Liver (tissue), 9 donors: ENCODE data around the gene LMF1. TPM values are rescaled to one million over a fixed set of nuclear protein-coding genes. Genes with fewer than 3 reads are reported as not detected.
"Not testable (repeated sequence)": the region's sequence is repeated elsewhere in the genome, so short reads cannot be mapped to it uniquely, and the experiment has no call there.

Experiments used
- DNase-seq: peaks from one replicate; pipeline ENCODE4 v3.0.0-alpha.2; 2017; ENCODE audit warnings: low spot score
- H3K27ac ChIP-seq, 2 donors: one replicate each; pipeline ENCODE4 v1.7.0; 2013; ENCODE audit warnings: inconsistent platforms in 2 of 2, low read length in 2 of 2, control low read depth in 1 of 2, low read depth in 1 of 2, mild to moderate bottlenecking in 1 of 2
- H3K27me3 ChIP-seq, 4 donors: one replicate each; pipeline versions ENCODE4 v1.6.1 to v1.7.0; 2013; ENCODE audit warnings: low read length in 3 of 4, inconsistent platforms in 1 of 4, mild to moderate bottlenecking in 1 of 4, moderate library complexity in 1 of 4; ENCODE audit not compliant: control insufficient read depth in 4 of 4, insufficient read depth in 4 of 4
- H3K36me3 ChIP-seq, 4 donors: one replicate each; pipeline versions ENCODE4 v1.6.1 to v1.7.0; 2013; ENCODE audit warnings: low read length in 3 of 4, mild to moderate bottlenecking in 3 of 4, low read depth in 1 of 4, moderate library complexity in 1 of 4; ENCODE audit not compliant: control insufficient read depth in 4 of 4, insufficient read depth in 3 of 4
- H3K4me1 ChIP-seq, 4 donors: one replicate each; pipeline versions ENCODE4 v1.6.1 to v1.7.0; 2013; ENCODE audit warnings: low read length in 3 of 4, mild to moderate bottlenecking in 3 of 4, moderate library complexity in 1 of 4; ENCODE audit not compliant: control insufficient read depth in 4 of 4, insufficient read depth in 4 of 4
- H3K4me3 ChIP-seq, 3 donors: one replicate each; pipeline versions ENCODE4 v1.6.1 to v1.7.0; 2013; ENCODE audit warnings: low read length in 3 of 3, control low read depth in 1 of 3, low read depth in 1 of 3, mild to moderate bottlenecking in 1 of 3
- H3K9ac ChIP-seq, 2 donors: one replicate each; pipeline ENCODE4 v1.7.0; 2013; ENCODE audit warnings: low read length in 2 of 2, mild to moderate bottlenecking in 2 of 2, moderate library complexity in 2 of 2, control low read depth in 1 of 2, low read depth in 1 of 2
- H3K9me3 ChIP-seq, 4 donors: one replicate each; pipeline versions ENCODE4 v1.6.1 to v1.7.0; 2013; ENCODE audit warnings: low read length in 3 of 4; ENCODE audit not compliant: control insufficient read depth in 4 of 4
- ATF3 ChIP-seq: IDR thresholded peaks from 2 replicates; pipeline ENCODE4 v1.6.1; 2016; ENCODE audit warnings: antibody characterized with exemption
- CTCF ChIP-seq: fragments of 150-350 bp; IDR thresholded peaks from 2 replicates; pipeline ENCODE4 v1.5.1; 2017; ENCODE audit warnings: improper control_type of control experiment, low read depth, low read length; ENCODE audit not compliant: missing input control
- EGR1 ChIP-seq, 2 donors: IDR thresholded peaks; 2 replicates each; pipeline ENCODE4 v1.6.1; 2016 to 2018; ENCODE audit warnings: antibody characterized with exemption in 2 of 2, low read depth in 2 of 2
- FOXA1 ChIP-seq: IDR thresholded peaks from 2 replicates; pipeline ENCODE4 v1.6.1; 2016; ENCODE audit warnings: antibody characterized with exemption
- FOXA2 ChIP-seq: IDR thresholded peaks from 2 replicates; pipeline ENCODE4 v1.6.1; 2016; ENCODE audit warnings: antibody characterized with exemption
- GABPA ChIP-seq, 2 donors: IDR thresholded peaks in 1 of 2; conservative IDR thresholded peaks in 1 of 2; 2 replicates each; pipeline ENCODE4 v1.6.1; 2016; ENCODE audit warnings: antibody characterized with exemption in 2 of 2, mild to moderate bottlenecking in 1 of 2, moderate library complexity in 1 of 2
- HNF4A ChIP-seq, 2 donors: conservative IDR thresholded peaks; 2 replicates each; pipeline ENCODE4 v1.6.1; 2016; ENCODE audit warnings: antibody characterized with exemption in 2 of 2, mild to moderate bottlenecking in 2 of 2
- HNF4G ChIP-seq: IDR thresholded peaks from 2 replicates; pipeline ENCODE4 v1.6.1; 2016; ENCODE audit warnings: antibody characterized with exemption
- JUND ChIP-seq, 2 donors: IDR thresholded peaks; 2 replicates each; pipeline ENCODE4 v1.6.1; 2016; ENCODE audit warnings: antibody characterized with exemption in 2 of 2
- MAX ChIP-seq: IDR thresholded peaks from 2 replicates; pipeline ENCODE4 v1.6.1; 2016; ENCODE audit warnings: antibody characterized with exemption
- NR2F2 ChIP-seq: IDR thresholded peaks from 2 replicates; pipeline ENCODE4 v1.6.1; 2016; ENCODE audit warnings: antibody characterized with exemption
- RAD21 ChIP-seq, 2 donors: IDR thresholded peaks; 2 replicates each; pipeline ENCODE4 v1.6.1; 2016; ENCODE audit warnings: antibody characterized with exemption in 2 of 2, mild to moderate bottlenecking in 2 of 2
- REST ChIP-seq: IDR thresholded peaks from 2 replicates; pipeline ENCODE4 v1.6.1; 2016; ENCODE audit warnings: antibody characterized with exemption, mild to moderate bottlenecking
- RXRA ChIP-seq, 2 donors: IDR thresholded peaks; 2 replicates each; pipeline ENCODE4 v1.6.1; 2017 to 2018; ENCODE audit warnings: antibody characterized with exemption in 2 of 2, mild to moderate bottlenecking in 1 of 2
- SP1 ChIP-seq: IDR thresholded peaks from 2 replicates; pipeline ENCODE4 v1.6.1; 2018; ENCODE audit warnings: antibody characterized with exemption, mild to moderate bottlenecking
- TAF1 ChIP-seq: conservative IDR thresholded peaks from 2 replicates; pipeline ENCODE4 v1.6.1; 2016; ENCODE audit warnings: antibody characterized with exemption, mild to moderate bottlenecking
- YY1 ChIP-seq: IDR thresholded peaks from 2 replicates; pipeline ENCODE4 v1.6.1; 2016; ENCODE audit warnings: antibody characterized with exemption, mild to moderate bottlenecking
- ZBTB33 ChIP-seq: IDR thresholded peaks from 2 replicates; pipeline ENCODE4 v1.6.1; 2016; ENCODE audit warnings: antibody characterized with exemption
- WGBS: extraction: QIAGEN DNeasy Blood & Tissue Kit; methylation state at CpG from one replicate; pipeline ENCODE4 v1.1.7; 2013; 5-methylcytosine and 5-hydroxymethylcytosine counted together
- polyA plus RNA-seq, 2 donors: library from polyadenylated mRNA; stranded (reverse) in 1 of 2; unstranded in 1 of 2; fragments of 200-250 nt in 1 of 2; fragments of >200 nt in 1 of 2; fragmentation: Nextera tagmentation in 1 of 2; extraction: Ambion mirVana in 1 of 2; gene quantifications; one replicate each; pipeline versions ENCODE4 v1.2.1 to v1.2.3, GENCODE V29; 2013 to 2015
- total RNA-seq, 2 donors: library from RNA; depleted of rRNA; stranded (reverse); fragments of >200 nt; gene quantifications; one replicate each; pipeline ENCODE4 v1.2.3, GENCODE V29; 2014
- donor health status: healthy.
- donor health status: healthy.
- donor health status: healthy.
- donor health status: healthy.
- donor health status: healthy.

The LMF1 gene
- total and polyA plus RNA-seq, 4 donors, result 8.8 to 24.3 (median 12.6) TPM

- H3K36me3 ChIP-seq, result no peaks in the 10 kb centered on the region
- H3K27me3 ChIP-seq, result peaks cover 0 to 5% (median 2%) of the 10 kb centered on the region in 4 donors
- no peak for DNase-seq
- TF ChIP-seq FOXA2 (no peak), FOXA1 (no peak), CTCF (no peak), JUND (IDR thresholded peaks at IDR 0.05) (no peak), REST (no peak), SP1 (no peak), RAD21 (IDR thresholded peaks at IDR 0.05) (no peak), ZBTB33 (no peak), GABPA (IDR thresholded peaks at IDR 0.05 in 1 of 2, conservative IDR thresholded peaks at IDR 0.05 in 1 of 2) (no peak), RXRA (IDR thresholded peaks at IDR 0.05) (no peak), NR2F2 (no peak), MAX (no peak), EGR1 (IDR thresholded peaks at IDR 0.05; ENCODE audit: low read depth in 2 of 2) (no peak), YY1 (no peak), HNF4G (no peak), ATF3 (no peak), TAF1 (no peak), HNF4A (conservative IDR thresholded peaks at IDR 0.05) (no peak)
- no peaks in the 10 kb centered on the region for H3K4me1 ChIP-seq
- WGBS, result 79% methylated on average over 12 of the region's 12 CpGs
- no peak overlapping the region for H3K4me3 ChIP-seq
- H3K27ac ChIP-seq, result no peak overlapping the region
- H3K9ac ChIP-seq, result no peak overlapping the region
- H3K9me3 ChIP-seq, result no peaks in the 10 kb centered on the region
Observed at GRCh38 chr16:820748-821147, 150.0 kb downstream of the LMF1 start.

- not testable (repeated sequence) for H3K4me3 ChIP-seq, H3K9me3 ChIP-seq, H3K36me3 ChIP-seq, H3K27ac ChIP-seq, H3K9ac ChIP-seq, DNase-seq, H3K4me1 ChIP-seq, H3K27me3 ChIP-seq
- WGBS, result 68% methylated on average over 10 of the region's 10 CpGs
Observed at GRCh38 chr16:820044-820408, 150.8 kb downstream of the LMF1 start.
